NK-92 (cell line): ENCODE data around the gene PIK3CD.
"Not testable (repeated sequence)": the region's sequence is repeated elsewhere in the genome, so short reads cannot be mapped to it uniquely, and the experiment has no call there.

Experiments
- DNase-seq: peaks from one replicate; lab custom pipeline; 2025; ENCODE audit not compliant: unreplicated experiment; lab: John Stamatoyannopoulos, UW

PIK3CD gene

GRCh38 chr1:9688599-9688998 lies 37.1 kb downstream of the PIK3CD start:
- DNase-seq = no peak

GRCh38 chr1:9689011-9689706 lies 37.6 kb downstream of the PIK3CD start:
- peak; percentile 10 for DNase-seq

- no peak for DNase-seq
Observed at GRCh38 chr1:9689971-9690381, 38.4 kb downstream of the PIK3CD start.

GRCh38 chr1:9690440-9691107 lies 39.0 kb downstream of the PIK3CD start:
- no peak for DNase-seq

GRCh38 chr1:9691108-9691445 lies 39.5 kb downstream of the PIK3CD start:
- no peak for DNase-seq

- no peak for DNase-seq
Observed at GRCh38 chr1:9691691-9692090, 40.2 kb downstream of the PIK3CD start.

GRCh38 chr1:9696793-9697192 lies 45.3 kb downstream of the PIK3CD start:
- no peak for DNase-seq

GRCh38 chr1:9699361-9699760 lies 47.8 kb downstream of the PIK3CD start:
- no peak for DNase-seq

GRCh38 chr1:9700340-9700739 lies 48.8 kb downstream of the PIK3CD start:
- no peak for DNase-seq

GRCh38 chr1:9701665-9702064 lies 50.1 kb downstream of the PIK3CD start:
- DNase-seq = no peak

- DNase-seq = no peak
Observed at GRCh38 chr1:9703165-9703509, 51.6 kb downstream of the PIK3CD start.

GRCh38 chr1:9703681-9704080 lies 52.1 kb downstream of the PIK3CD start:
- DNase-seq = no peak

GRCh38 chr1:9705337-9706093 lies 54.0 kb downstream of the PIK3CD start:
- no peak for DNase-seq

- DNase-seq = no peak
Observed at GRCh38 chr1:9706178-9706577, 54.6 kb downstream of the PIK3CD start.

GRCh38 chr1:9710037-9710436 lies 58.5 kb downstream of the PIK3CD start:
- DNase-seq = no peak

GRCh38 chr1:9711466-9712020 lies 60.0 kb downstream of the PIK3CD start:
- DNase-seq = no peak

GRCh38 chr1:9712767-9713166 lies 61.2 kb downstream of the PIK3CD start:
- not testable (repeated sequence) for DNase-seq

- DNase-seq = no peak
Observed at GRCh38 chr1:9714257-9714718, 62.8 kb downstream of the PIK3CD start.

GRCh38 chr1:9715536-9716226 lies 64.2 kb downstream of the PIK3CD start:
- no peak for DNase-seq

- DNase-seq = no peak
Observed at GRCh38 chr1:9716404-9717192, 65.1 kb downstream of the PIK3CD start.
